Breast epithelium (tissue), 4 donors: ENCODE data around the gene TMEM232. TPM values are rescaled to one million over a fixed set of nuclear protein-coding genes. Genes with fewer than 3 reads are reported as not detected.

Source experiments
- DNase-seq, 2 donors: peaks; one replicate each; pipeline ENCODE4 v3.0.0-alpha.2; 2019; ENCODE audit warnings: low spot score in 2 of 2
- H3K27ac ChIP-seq, 2 donors: fragments of 200-600 bp; sonication (generic) in 1 of 2; one replicate each; pipeline ENCODE4 v1.5.1; 2016 to 2019; ENCODE audit warnings: mild to moderate bottlenecking in 1 of 2
- H3K27me3 ChIP-seq, 2 donors: fragments of 200-600 bp; sonication (generic) in 1 of 2; one replicate each; pipeline versions ENCODE4 v1.5.1 to v1.6.0; 2017 to 2019; ENCODE audit warnings: control low read depth in 1 of 2, mild to moderate bottlenecking in 1 of 2
- H3K36me3 ChIP-seq: fragments of 200-600 bp; one replicate; pipeline ENCODE4 v1.5.1; 2019
- H3K4me1 ChIP-seq, 2 donors: fragments of 200-600 bp; sonication (generic); one replicate each; pipeline ENCODE4 v1.5.1; 2016 to 2019; ENCODE audit warnings: control low read depth in 1 of 2
- H3K4me3 ChIP-seq, 3 donors: fragments of 200-600 bp; sonication (generic); 1 replicate in 2 of 3; 2 replicates in 1 of 3; pipeline ENCODE4 v1.5.1; 2016 to 2019; ENCODE audit warnings: mild to moderate bottlenecking in 3 of 3, moderate library complexity in 2 of 3
- H3K9me3 ChIP-seq, 2 donors: fragments of 200-600 bp; sonication (generic) in 1 of 2; one replicate each; pipeline ENCODE4 v1.5.1; 2016 to 2019; ENCODE audit warnings: control low read depth in 1 of 2
- POLR2A ChIP-seq: fragments of 450-650 bp; IDR thresholded peaks from one replicate; pipeline ENCODE4 v1.6.1; 2016; ENCODE audit warnings: antibody characterized with exemption, mild to moderate bottlenecking, moderate library complexity
- POLR2AphosphoS5 ChIP-seq, 3 donors: sonication (generic); formaldehyde crosslinking; IDR thresholded peaks; one replicate each; pipeline ENCODE4 v1.6.1; 2017; ENCODE audit warnings: antibody characterized with exemption in 3 of 3
- intact Hi-C: fragments of 100-400 bp; cut with DNase I; formaldehyde crosslinking; loops from one replicate; pipeline ENCODE4 v1.15.1; 2023; ENCODE audit warnings: low total_unique reads
- total RNA-seq, 3 donors: library from RNA; depleted of rRNA; stranded (reverse); fragments of >200 nt; gene quantifications; one replicate each; pipeline ENCODE4 v1.1.0, GENCODE V29; 2016
- TF ChIP-seq, protein P1 (sequence below), 3 donors: fragments of 450-650 bp; IDR thresholded peaks; one replicate each; pipeline ENCODE4 v1.5.1; 2016 to 2017; ENCODE audit warnings: antibody characterized with exemption in 3 of 3, mild to moderate bottlenecking in 3 of 3, moderate library complexity in 3 of 3

The TMEM232 gene
- total RNA-seq, 3 donors from 2014 or later, result 2.0 to 6.4 (median 4.6) TPM

DNA sequence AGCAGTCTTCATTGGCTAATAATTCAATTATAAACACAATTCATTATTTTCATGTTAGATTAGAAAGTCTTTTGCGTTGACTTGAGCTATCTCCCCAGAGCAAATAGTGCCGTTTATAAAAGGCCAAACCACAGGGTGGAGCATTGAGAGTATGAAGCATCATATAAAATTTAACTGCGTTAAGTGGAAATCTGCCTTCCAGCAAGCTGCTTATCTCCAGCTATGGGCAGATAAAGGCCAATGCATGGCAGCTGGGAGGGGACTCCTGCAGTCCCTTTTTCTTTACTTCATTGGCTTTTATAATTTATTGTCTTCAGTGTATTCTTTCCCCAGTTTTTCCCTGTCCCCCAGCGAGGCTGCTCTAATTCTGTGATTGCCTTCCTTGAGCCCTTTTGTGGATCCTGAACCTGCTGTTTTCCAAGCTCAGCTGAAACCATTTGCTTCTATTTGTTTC lies 113.7 kb downstream of the TMEM232 start:
- Histone ChIP-seq H3K4me1 (no peaks in the 10 kb centered on the region), H3K36me3 (no peaks in the 10 kb centered on the region), H3K4me3 (no peak overlapping the region), H3K9me3 (peaks cover 0 to 8% of the 10 kb centered on the region in 2 donors), H3K27me3 (no peaks in the 10 kb centered on the region), H3K27ac (no peak overlapping the region)
- DNase-seq, result no peak
- TF ChIP-seq POLR2AphosphoS5 (IDR thresholded peaks at IDR 0.05), result no peak
- TF ChIP-seq, protein P1, sequence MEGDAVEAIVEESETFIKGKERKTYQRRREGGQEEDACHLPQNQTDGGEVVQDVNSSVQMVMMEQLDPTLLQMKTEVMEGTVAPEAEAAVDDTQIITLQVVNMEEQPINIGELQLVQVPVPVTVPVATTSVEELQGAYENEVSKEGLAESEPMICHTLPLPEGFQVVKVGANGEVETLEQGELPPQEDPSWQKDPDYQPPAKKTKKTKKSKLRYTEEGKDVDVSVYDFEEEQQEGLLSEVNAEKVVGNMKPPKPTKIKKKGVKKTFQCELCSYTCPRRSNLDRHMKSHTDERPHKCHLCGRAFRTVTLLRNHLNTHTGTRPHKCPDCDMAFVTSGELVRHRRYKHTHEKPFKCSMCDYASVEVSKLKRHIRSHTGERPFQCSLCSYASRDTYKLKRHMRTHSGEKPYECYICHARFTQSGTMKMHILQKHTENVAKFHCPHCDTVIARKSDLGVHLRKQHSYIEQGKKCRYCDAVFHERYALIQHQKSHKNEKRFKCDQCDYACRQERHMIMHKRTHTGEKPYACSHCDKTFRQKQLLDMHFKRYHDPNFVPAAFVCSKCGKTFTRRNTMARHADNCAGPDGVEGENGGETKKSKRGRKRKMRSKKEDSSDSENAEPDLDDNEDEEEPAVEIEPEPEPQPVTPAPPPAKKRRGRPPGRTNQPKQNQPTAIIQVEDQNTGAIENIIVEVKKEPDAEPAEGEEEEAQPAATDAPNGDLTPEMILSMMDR (IDR thresholded peaks at IDR 0.05), result no peak
- no peak for TF ChIP-seq POLR2A
- intact Hi-C loops, result no loop called here

DNA sequence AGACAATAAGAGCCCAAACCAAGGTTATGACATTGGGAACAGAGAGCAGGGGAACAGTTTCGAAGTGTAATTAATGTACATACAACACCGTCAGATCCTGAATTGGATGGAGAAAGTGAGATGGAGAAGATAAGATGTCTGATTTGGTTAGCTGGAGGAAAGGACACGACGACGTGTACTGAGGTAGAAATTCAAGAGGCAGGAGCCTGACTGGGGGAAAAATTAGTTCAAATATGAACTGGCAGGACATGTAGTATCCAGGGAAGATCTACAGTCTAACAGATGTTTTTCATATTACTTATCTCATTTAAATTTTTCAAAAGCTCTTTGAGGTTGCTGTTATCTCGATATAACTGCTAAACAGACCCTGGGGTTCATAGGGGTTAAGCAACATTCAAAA lies 114.7 kb downstream of the TMEM232 start:
- Histone ChIP-seq H3K27ac (no peak overlapping the region), H3K9me3 (peaks cover 0 to 8% of the 10 kb centered on the region in 2 donors), H3K27me3 (no peaks in the 10 kb centered on the region), H3K36me3 (no peaks in the 10 kb centered on the region), H3K4me1 (no peaks in the 10 kb centered on the region), H3K4me3 (no peak overlapping the region)
- TF ChIP-seq POLR2A (no peak), POLR2AphosphoS5 (IDR thresholded peaks at IDR 0.05) (no peak)
- TF ChIP-seq, protein P1 (IDR thresholded peaks at IDR 0.05), result no peak
- intact Hi-C loops, result no loop called here
- DNase-seq, result no peak

DNA sequence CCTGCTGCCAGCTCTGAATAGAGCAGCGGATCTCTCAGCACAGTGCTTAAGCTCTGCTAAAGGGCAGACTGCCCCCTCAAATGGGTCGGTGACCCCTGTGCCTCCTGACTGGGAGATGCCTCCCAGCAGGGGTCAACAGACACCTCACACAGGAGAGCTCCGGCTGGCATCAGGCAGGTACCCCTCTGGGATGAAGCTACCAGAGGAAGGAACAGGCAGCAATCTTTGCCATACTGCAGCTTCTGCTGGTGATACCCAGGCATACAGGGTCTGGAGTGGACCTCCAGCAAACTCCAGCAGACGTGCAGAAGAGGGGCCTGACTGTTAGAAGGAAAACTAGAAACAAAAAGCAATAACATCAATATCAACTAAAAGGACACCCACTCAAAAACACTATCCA lies 131.6 kb downstream of the TMEM232 start:
- no peak for TF ChIP-seq POLR2A
- TF ChIP-seq, protein P1 (IDR thresholded peaks at IDR 0.05), result no peak
- TF ChIP-seq POLR2AphosphoS5 (IDR thresholded peaks at IDR 0.05), result no peak
- intact Hi-C loops, result no loop called here
- Histone ChIP-seq H3K4me3 (no peak overlapping the region), H3K36me3 (no peaks in the 10 kb centered on the region), H3K27me3 (no peaks in the 10 kb centered on the region), H3K4me1 (no peaks in the 10 kb centered on the region), H3K27ac (no peak overlapping the region), H3K9me3 (no peaks in the 10 kb centered on the region)
- DNase-seq, result no peak

DNA sequence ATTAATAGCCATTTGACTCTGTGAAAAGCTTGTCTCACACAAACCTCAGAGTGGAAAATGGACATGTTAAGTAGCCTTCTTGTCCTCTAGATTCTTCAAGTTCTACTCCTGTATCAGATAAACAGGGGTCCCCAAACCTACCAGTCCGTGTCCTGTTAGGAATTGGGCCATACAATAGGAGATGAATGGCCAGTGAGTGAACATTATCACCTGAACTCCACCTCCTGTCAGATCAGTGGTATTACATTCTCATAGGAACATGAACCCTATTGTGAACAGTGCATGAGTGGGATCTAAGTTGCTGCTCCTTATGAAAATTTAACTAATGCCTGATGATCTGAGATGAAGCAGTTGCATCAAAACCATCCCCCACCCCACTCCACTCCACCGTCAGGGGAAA lies 136.3 kb downstream of the TMEM232 start:
- intact Hi-C loops, result no loop called here
- Histone ChIP-seq H3K9me3 (no peaks in the 10 kb centered on the region), H3K4me1 (no peaks in the 10 kb centered on the region), H3K27me3 (no peaks in the 10 kb centered on the region), H3K27ac (no peak overlapping the region), H3K36me3 (no peaks in the 10 kb centered on the region), H3K4me3 (no peak overlapping the region)
- TF ChIP-seq POLR2A (no peak), POLR2AphosphoS5 (IDR thresholded peaks at IDR 0.05) (no peak)
- TF ChIP-seq, protein P1 (IDR thresholded peaks at IDR 0.05), result peak in 1 of 3 donors; percentile 34
- DNase-seq, result no peak

DNA sequence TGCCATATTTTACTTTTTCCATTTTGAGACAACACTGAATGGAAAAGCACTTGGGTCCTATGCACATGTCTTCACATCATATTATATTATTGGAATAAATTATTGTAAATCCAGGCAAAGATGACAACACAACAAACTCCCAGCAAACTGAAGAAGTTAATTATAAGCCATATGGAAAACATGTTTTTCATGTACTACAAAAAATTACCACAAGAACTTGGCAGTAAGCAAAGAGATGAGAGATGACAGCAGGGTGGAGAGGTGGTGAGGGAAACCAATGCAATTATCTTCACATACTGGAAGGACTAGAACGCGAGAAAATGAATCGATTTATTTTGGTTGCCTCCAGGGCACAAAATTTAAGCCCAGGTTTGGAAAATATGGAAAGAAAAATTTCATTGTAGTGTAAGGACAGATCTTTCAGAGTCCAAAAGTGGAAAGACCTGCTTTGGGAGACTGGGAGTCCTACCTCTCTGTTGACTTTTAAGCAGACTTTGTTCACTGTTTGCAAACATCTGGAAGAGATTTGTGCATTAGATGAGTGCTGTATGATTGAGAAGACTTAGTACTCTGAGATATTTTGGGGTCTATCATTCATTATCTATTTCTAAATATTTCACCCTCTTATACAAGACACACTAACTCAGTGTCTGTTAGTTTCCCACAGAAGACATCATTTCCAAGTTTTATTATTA lies 138.0 kb downstream of the TMEM232 start:
- H3K4me1 ChIP-seq, result no peaks in the 10 kb centered on the region
- no peaks in the 10 kb centered on the region for H3K27me3 ChIP-seq
- H3K4me3 ChIP-seq, result no peak overlapping the region
- no peaks in the 10 kb centered on the region for H3K9me3 ChIP-seq
- DNase-seq, result no peak
- H3K36me3 ChIP-seq, result no peaks in the 10 kb centered on the region
- TF ChIP-seq POLR2AphosphoS5 (IDR thresholded peaks at IDR 0.05), result no peak
- TF ChIP-seq, protein P1 (IDR thresholded peaks at IDR 0.05), result no peak
- TF ChIP-seq POLR2A, result no peak
- no peak overlapping the region for H3K27ac ChIP-seq
- intact Hi-C loops, result loop anchor here (10.0 kb wide), 1 partner anchor 1464 kb away; no protein-coding TSS in a partner anchor
